Panc1 (cell line): ENCODE data around the gene DCAF10. TPM values are rescaled to one million over a fixed set of nuclear protein-coding genes. Genes with fewer than 3 reads are reported as not detected.
A peak's percentile ranks its signal among the peaks of the same experiment; 100 is the strongest.

Source experiments
- ATAC-seq: fragments of 200-7000 bp; cut with Tn5 transposase; 2 replicates; pipeline ENCODE4 v1.9.1; 2020; ENCODE audit warnings: mild to moderate bottlenecking, moderate library complexity
- BruUV-seq: library from RNA; stranded (reverse); fragments of 400-500 nt; replicated peaks from 2 replicates; lab custom pipeline; 2021; lab: Mats Ljungman, UMichigan
- CTCF ChIA-PET: fragments of 300-600 bp; sonication (Branson Sonifier 250); formaldehyde crosslinking; loops from one replicate; lab custom pipeline; 2022; ENCODE audit warnings: antibody characterized with exemption; lab: Charles Lee
- POLR2A ChIA-PET: fragments of 300-600 bp; sonication (Branson Sonifier 250); formaldehyde crosslinking; loops from one replicate; lab custom pipeline; 2022; ENCODE audit warnings: antibody characterized with exemption; lab: Charles Lee
- DNase-seq: peaks from one replicate; pipeline ENCODE4 v3.0.0-alpha.2; 2010; ENCODE audit warnings: low read depth, low spot score
- H3K27ac ChIP-seq: 2 replicates; pipeline ENCODE4 v1.5.1; 2011; ENCODE audit warnings: mild to moderate bottlenecking, low read length, inconsistent platforms
- H3K27me3 ChIP-seq: fragments of 200-500 bp; sonication (Bioruptor generic); 2 replicates; pipeline ENCODE4 v1.6.0; 2014; ENCODE audit warnings: low read length, inconsistent platforms; ENCODE audit not compliant: control insufficient read depth, insufficient read depth
- H3K36me3 ChIP-seq: fragments of 200-500 bp; sonication (Bioruptor generic); 2 replicates; pipeline ENCODE4 v1.5.1; 2014; ENCODE audit warnings: inconsistent platforms, mild to moderate bottlenecking, low read length, moderate library complexity; ENCODE audit not compliant: control insufficient read depth, insufficient read depth
- H3K4me1 ChIP-seq: 2 replicates; pipeline ENCODE4 v1.5.1; 2011; ENCODE audit warnings: inconsistent platforms, mild to moderate bottlenecking, low read length, moderate library complexity; ENCODE audit not compliant: control insufficient read depth, insufficient read depth
- H3K4me3 ChIP-seq, 2 experiments: 2 replicates each; pipeline ENCODE4 v1.5.1; 2011 to 2012; ENCODE audit warnings: low read depth in 2 of 2, low read length in 2 of 2, mild to moderate bottlenecking in 2 of 2, inconsistent platforms in 1 of 2, moderate library complexity in 1 of 2
- H3K9me3 ChIP-seq: fragments of 200-500 bp; sonication (Bioruptor generic); 2 replicates; pipeline ENCODE4 v1.5.1; 2014; ENCODE audit warnings: low read depth, mild to moderate bottlenecking, inconsistent platforms, low read length, moderate library complexity; ENCODE audit not compliant: control insufficient read depth, insufficient read depth
- CTCF ChIP-seq: fragments of 450-650 bp; IDR thresholded peaks from 2 replicates; pipeline ENCODE4 v1.5.1; 2017; ENCODE audit warnings: mild to moderate bottlenecking
- POLR2AphosphoS5 ChIP-seq: IDR thresholded peaks from 2 replicates; pipeline ENCODE4 v1.6.1; 2012; ENCODE audit warnings: mild to moderate bottlenecking, low read depth, low read length, moderate library complexity
- REST ChIP-seq, 2 experiments: IDR thresholded peaks; 2 replicates each; pipeline ENCODE4 v1.6.1; 2011 to 2012; ENCODE audit warnings: low read depth in 2 of 2, control low read depth in 1 of 2, low read length in 1 of 2, mild to moderate bottlenecking in 1 of 2, moderate library complexity in 1 of 2; ENCODE audit not compliant: insufficient read depth in 1 of 2
- SIN3A ChIP-seq: IDR thresholded peaks from 2 replicates; pipeline ENCODE4 v1.6.1; 2012; ENCODE audit warnings: low read depth, mild to moderate bottlenecking, low read length, moderate library complexity, borderline replicate concordance; ENCODE audit not compliant: insufficient read depth
- TCF7L2 ChIP-seq: IDR thresholded peaks from 2 replicates; pipeline ENCODE4 v1.6.1; 2011; ENCODE audit warnings: mild to moderate bottlenecking, low read depth, low read length, inconsistent platforms
- in situ Hi-C: cut with HindIII; loops from 2 replicates; pipeline ENCODE4 v1.10.0; 2016; ENCODE audit warnings: low sequenced_read_pairs, low pct_unique_long_range_greater_than_20kb
- intact Hi-C: fragments of 100-400 bp; cut with micrococcal nuclease; formaldehyde crosslinking; loops from one replicate; pipeline ENCODE4 v1.10.0; 2022; ENCODE audit not compliant: unreplicated experiment
- total RNA-seq: library from RNA; stranded (reverse); gene quantifications from one replicate; pipeline ENCODE4 v1.2.1, GENCODE V29; 2021; ENCODE audit not compliant: unreplicated experiment

The DCAF10 gene
- total RNA-seq, 1 experiment from 2014 or later: 18.5 TPM

GRCh38 chr9:37753489-37754190 lies 47.0 kb upstream of the DCAF10 start, which contains the start of gene TRMT10B:
Gene TRMT10B, plus strand, starts transcription at chr9:37753805. Its CDS starts 8,127 bp downstream, at chr9:37761932.
- ChIA-PET POLR2A (interaction anchor here (0.7 kb wide), 3 partner anchors 10 to 646 kb away, joined by 3 to 13 read pairs (median 4); no protein-coding TSS in a partner anchor), CTCF (no interaction called here)
- no peaks in the 10 kb centered on the region for H3K36me3 ChIP-seq
- ATAC-seq (peak; percentile 96), DNase-seq (no peak)
- no peak for TF ChIP-seq TCF7L2
- TF ChIP-seq CTCF: no peak
- peak; percentile 82 for TF ChIP-seq POLR2AphosphoS5
- no peak for TF ChIP-seq REST (IDR thresholded peaks at IDR 0.05; ENCODE audit: insufficient read depth in 1 of 2, low read depth in 2 of 2, low read length in 1 of 2)
- no peak; the same call in 1 of the 2 replicates for TF ChIP-seq SIN3A
- no peaks in the 10 kb centered on the region for H3K9me3 ChIP-seq
- intact Hi-C loops: no loop called here
- H3K4me1 ChIP-seq: peaks cover 8% of the 10 kb centered on the region
- no peaks in the 10 kb centered on the region for H3K27me3 ChIP-seq
- in situ Hi-C loops: no loop called here
- BruUV-seq: TSS peak; percentile 85
- H3K4me3 ChIP-seq: peak within 1 kb of the TSS; percentile 81 to 95
- H3K27ac ChIP-seq: peak within 1 kb of the TSS; percentile 98

- ChIA-PET CTCF (no interaction called here), POLR2A (no interaction called here)
- H3K9me3 ChIP-seq: no peaks in the 10 kb centered on the region
- H3K4me3 ChIP-seq: no peak overlapping the region
- ATAC-seq (no peak), DNase-seq (no peak)
- intact Hi-C loops: no loop called here
- TF ChIP-seq CTCF: no peak
- TF ChIP-seq POLR2AphosphoS5: no peak
- TF ChIP-seq SIN3A: no peak
- in situ Hi-C loops: no loop called here
- peaks cover 5% of the 10 kb centered on the region for H3K4me1 ChIP-seq
- no peak overlapping the region for H3K27ac ChIP-seq
- no TSS peak for BruUV-seq
- H3K27me3 ChIP-seq: no peaks in the 10 kb centered on the region
- no peaks in the 10 kb centered on the region for H3K36me3 ChIP-seq
These were observed 41.9 kb upstream of the DCAF10 start for GRCh38 chr9:37758747-37759146.
